HG02981 (cell line): Measurements from ENCODE around the gene PLXNA4.

Source experiments
- ATAC-seq: cut with Tn5 transposase; IDR thresholded peaks from one replicate; pipeline ENCODE4 v1.9.1; 2021; ENCODE audit warnings: mild to moderate bottlenecking, moderate library complexity; ENCODE audit not compliant: unreplicated experiment

The PLXNA4 gene

GRCh38 chr7:132476541-132476940 lies 99.7 kb downstream of the PLXNA4 start:
- no peak for ATAC-seq

- no peak for ATAC-seq
Observed at GRCh38 chr7:132475669-132476116, 100.6 kb downstream of the PLXNA4 start.

DNA sequence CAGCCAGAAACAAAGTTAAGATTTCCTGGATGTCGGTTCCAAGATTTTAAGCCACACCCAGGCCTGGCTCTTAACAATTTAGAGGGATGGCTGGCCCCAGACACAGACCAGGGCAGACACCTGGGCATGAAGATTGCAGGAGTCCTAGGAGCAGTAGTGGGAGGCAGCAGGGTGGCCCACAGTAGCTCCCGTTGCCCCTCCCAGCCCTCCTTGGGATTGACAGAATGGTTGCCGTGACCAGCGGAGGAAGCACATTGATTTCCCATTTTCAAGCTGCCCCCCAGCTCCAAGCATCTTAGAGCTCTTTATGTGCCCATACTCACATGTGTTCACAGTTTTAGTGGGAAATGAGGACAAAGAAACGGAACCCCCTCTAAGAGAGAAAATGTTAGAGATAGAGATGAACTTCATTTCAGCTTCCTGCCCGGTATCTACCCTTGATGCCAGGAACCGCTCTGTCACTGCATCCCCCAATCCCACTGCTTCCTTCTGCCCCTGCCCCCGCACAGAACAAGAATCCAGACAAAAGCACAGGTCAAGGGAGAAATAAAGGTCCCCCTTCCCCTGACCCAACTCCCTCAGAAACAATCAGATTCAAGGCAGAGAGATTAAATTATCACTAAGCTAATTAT lies 101.1 kb downstream of the PLXNA4 start:
- ATAC-seq, result no peak

GRCh38 chr7:132472463-132473120 lies 103.7 kb downstream of the PLXNA4 start:
- ATAC-seq, result no peak

DNA sequence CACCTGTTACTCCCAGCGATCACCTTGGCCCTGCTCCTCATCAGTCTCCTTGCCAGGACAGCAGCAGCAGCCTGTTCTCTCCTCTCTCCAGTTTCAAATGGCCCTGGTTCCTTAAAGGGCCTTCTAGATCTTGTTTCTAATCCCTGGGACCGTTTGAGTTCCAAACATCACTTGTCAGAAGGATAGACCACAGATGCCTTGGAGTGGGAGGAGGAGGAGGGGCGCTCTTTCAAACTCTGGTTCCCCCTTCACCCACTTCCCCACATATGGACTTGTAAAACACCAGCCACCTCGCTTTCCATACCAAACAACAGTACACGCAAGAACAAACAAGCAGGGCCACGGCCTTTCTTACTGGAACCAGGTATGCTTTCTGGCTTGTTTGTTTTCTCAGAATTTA lies 104.8 kb downstream of the PLXNA4 start:
- no peak for ATAC-seq

- ATAC-seq, result no peak
Observed at GRCh38 chr7:132469681-132470080, 106.6 kb downstream of the PLXNA4 start.

- no peak for ATAC-seq
Observed at GRCh38 chr7:132469264-132469663, 107.0 kb downstream of the PLXNA4 start.

GRCh38 chr7:132466367-132466766 lies 109.9 kb downstream of the PLXNA4 start:
- no peak for ATAC-seq

DNA sequence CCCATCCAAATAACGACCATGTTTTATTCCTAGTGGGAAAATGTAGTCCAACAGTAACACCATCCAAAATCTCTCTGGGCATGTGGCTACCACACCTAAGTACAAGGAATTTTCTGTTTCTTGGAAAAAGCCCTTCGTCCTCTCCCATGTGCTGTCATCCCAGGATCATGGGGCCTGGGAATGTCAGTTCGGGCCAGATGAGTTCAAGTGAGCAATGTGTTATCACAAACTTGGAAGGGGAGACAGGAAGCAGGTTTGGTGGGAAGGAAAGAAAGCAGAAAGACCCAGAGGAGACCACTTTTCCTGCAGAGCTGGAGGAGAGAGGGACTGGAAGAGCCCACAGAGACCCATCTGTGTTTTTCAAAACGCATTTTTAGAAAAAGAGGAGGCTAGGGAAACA lies 110.8 kb downstream of the PLXNA4 start:
- no peak for ATAC-seq

DNA sequence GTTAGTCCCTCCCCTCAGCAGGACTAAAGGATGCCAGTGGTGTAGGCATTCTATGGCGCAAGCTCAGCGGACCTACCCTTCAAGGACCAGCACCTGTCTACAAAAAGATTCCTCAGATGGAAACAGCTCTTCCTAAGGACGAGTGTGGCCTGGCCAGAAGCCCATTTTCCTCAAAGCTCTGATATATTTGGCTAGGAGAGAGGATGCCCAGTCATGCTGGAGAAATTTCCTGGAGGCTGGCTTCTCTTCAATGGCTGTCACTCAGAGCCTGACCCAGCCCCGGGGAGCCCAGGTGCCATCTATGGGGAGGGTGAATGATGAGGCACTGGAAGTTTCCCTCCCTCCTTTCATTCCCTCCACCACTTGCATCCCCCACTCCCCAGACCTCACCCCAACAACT lies 111.5 kb downstream of the PLXNA4 start:
- ATAC-seq, result no peak

DNA sequence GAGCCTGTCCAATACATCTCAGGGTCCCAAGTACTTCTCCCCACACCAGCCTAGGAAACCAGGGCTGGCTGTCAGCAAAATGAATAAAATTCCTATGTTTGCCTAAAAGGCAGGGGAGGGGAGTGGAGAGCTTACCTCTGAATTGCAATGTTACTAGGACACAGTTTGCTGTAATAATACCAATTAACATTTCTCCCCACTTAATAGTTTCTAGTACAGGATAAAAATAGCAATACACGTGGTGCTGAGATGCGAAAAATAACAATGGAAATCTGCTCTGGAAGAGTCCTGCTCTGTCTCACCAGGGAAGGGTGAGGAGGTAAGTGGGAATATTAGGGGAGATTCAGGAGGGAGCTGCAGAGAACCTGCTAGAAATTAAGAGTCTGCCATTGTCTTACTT lies 112.3 kb downstream of the PLXNA4 start:
- ATAC-seq, result no peak

DNA sequence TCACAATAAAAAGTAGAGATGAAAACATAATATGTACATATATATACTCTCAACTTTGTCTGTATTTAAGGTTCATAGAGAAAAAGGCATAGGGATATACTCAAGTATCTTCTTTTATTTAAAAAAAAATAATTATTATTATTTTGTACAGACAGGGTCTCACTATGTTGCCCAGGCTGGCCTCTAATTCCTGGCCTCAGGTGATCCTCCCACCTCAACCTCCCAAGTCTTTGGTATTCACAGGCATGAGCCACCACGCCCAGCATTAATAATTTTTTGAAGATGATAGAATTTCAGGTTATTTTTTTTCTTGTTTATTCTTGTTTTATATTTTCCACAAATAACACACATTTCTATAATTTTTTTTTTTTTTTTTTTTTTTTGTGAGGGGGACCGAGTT lies 113.8 kb downstream of the PLXNA4 start:
- no peak for ATAC-seq

GRCh38 chr7:132461032-132461592 lies 115.2 kb downstream of the PLXNA4 start:
- ATAC-seq, result no peak

- no peak for ATAC-seq
Observed at GRCh38 chr7:132458729-132459128, 117.5 kb downstream of the PLXNA4 start.

- ATAC-seq, result no peak
Observed at GRCh38 chr7:132457658-132458057, 118.6 kb downstream of the PLXNA4 start.

DNA sequence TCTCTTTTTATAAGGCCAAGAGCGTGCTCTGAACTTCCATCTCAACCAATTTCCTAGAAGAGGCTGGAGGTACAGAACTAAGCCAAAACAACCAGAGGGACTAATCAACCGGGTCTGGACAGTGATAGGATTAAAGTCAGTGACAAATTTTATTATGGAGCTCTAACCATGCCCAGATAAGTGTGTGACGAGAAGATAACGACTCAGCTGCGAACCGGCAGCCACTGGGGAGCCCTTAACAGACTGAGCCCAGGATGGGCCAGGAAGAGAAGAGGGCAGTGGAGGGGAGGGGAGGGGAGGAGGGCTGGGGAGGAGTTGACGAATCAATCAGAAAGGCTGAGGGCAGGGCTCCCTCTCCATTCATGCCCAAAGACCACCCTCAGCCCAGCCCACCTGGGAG lies 119.9 kb downstream of the PLXNA4 start:
- no peak for ATAC-seq

DNA sequence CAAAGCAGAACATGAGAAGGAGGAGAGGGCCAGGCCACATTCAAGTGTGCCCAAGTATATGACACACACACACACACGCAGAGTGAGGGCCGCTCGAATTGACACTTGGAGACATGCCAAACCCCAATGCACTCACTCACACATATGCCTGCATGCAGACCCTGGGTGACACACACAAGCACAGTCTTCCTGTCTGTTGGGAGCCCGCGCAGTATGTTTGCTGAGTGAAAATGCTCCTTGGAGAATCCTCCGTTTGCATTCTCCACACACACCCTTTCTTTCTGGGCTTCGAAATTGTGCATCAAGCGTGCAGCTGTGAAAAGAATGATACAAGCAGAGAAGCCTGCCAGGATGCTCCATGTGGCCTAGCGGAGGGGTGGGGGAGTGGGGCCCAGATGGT lies 120.9 kb downstream of the PLXNA4 start:
- ATAC-seq, result no peak

DNA sequence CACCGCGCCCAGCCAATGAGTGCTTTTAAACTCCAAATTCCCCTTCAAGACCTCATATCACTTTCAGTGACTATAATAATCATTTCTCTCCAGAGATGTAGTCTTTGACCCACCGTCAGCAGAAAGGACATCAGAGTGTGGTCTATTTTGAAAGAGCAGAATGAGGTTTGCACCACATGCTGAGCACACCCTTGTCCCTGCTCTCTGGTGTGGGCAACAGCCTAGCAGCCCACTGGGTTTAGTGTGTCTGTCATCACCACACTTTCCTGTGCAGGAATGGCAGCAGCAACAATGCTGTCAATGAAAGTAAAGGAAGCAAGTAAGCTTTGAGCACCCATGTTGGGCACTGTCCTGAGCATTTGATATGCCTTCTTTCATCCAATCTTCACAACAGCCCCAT lies 122.4 kb downstream of the PLXNA4 start:
- no peak for ATAC-seq

DNA sequence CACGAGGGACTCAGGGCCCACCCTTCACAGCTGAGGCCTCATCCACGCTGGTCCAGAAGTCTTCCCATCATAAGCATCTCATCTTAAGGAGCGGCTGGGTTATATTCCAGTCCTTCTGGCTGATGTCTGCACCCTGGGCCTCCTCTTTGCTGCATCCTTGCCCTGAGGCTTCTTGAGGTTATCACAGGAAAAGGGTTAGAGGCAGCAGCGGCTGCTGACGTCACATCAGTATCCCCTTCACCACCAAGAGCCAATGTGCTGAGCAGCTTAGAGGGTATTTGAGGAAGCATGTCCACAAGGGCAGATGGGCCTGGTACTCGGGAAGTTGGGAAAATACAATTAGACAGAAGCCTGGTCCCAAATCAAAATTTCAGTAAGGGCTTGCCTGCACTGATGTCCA lies 125.1 kb downstream of the PLXNA4 start:
- ATAC-seq, result no peak

DNA sequence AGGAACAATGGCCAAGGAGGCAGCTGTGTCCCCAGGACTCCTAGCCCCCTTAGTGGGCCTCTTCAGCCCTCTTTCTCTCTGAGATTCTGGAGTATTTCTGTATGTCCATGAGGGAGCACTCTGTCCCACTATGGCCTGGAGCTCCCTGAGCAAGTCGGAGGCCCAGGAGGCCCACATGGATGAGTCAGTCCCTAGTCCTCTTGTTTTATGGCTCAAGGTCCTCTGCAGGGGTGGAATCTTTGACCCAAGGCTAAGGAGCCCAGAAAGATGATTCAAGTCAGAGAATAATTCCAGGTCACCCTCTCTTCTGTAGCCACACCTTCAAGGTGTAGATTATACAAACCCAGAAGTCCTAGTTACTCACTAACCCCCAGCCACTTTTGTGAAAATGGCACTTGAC lies 125.6 kb downstream of the PLXNA4 start:
- no peak for ATAC-seq

DNA sequence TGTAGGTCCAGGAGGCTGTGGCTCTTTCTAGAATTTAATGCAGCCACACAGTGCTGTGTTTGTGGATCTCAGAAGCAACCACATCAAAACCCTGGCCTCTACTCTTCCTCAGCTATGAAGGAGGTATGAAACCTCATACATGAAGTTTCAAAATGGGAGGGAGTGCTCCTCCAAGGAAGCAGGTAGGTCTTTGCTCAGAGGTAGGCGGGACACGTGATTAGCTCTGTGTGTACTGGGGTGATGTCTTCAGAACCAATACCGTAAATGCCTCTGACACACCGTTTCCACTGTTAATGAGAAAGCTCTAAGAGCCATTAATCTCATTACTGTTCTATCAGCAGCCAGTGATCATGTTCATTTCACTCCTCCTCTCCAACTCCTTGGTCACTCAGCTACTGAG lies 126.1 kb downstream of the PLXNA4 start:
- ATAC-seq, result no peak

GRCh38 chr7:132446666-132447278 lies 129.5 kb downstream of the PLXNA4 start:
- no peak for ATAC-seq
